Mucosa of descending colon (tissue), 3 donors: Measurements from ENCODE around the gene STEAP1B. TPM values are rescaled to one million over a fixed set of nuclear protein-coding genes. Genes with fewer than 3 reads are reported as not detected.

Experiments used
- ATAC-seq: fragments of 200-7000 bp; cut with Tn5 transposase; one replicate; pipeline ENCODE4 v1.9.1; 2020; ENCODE audit warnings: mild to moderate bottlenecking, moderate library complexity
- DNase-seq, 3 donors: peaks; one replicate each; pipeline ENCODE4 v3.0.0-alpha.2; 2020
- H3K36me3 ChIP-seq: fragments of 200-600 bp; one replicate; pipeline ENCODE4 v1.8.0; 2021; ENCODE audit warnings: low read depth, mild to moderate bottlenecking
- H3K4me1 ChIP-seq: fragments of 200-600 bp; one replicate; pipeline ENCODE4 v1.8.0; 2021; ENCODE audit warnings: low read depth, mild to moderate bottlenecking
- H3K4me3 ChIP-seq: fragments of 200-600 bp; one replicate; pipeline ENCODE4 v1.8.0; 2021; ENCODE audit warnings: mild to moderate bottlenecking
- H3K9me3 ChIP-seq: fragments of 200-600 bp; one replicate; pipeline ENCODE4 v1.8.0; 2021; ENCODE audit warnings: mild to moderate bottlenecking
- CTCF ChIP-seq: fragments of 200-600 bp; IDR thresholded peaks from one replicate; pipeline ENCODE4 v1.8.0; 2022; ENCODE audit warnings: antibody characterized with exemption, mild to moderate bottlenecking
- intact Hi-C, 2 donors: fragments of 100-400 bp; cut with DNase I in 1 of 2; cut with micrococcal nuclease in 1 of 2; formaldehyde crosslinking; loops; one replicate each; pipeline versions ENCODE4 v1.11.0 to v1.11.1; 2022; cut with DNase I, micrococcal nuclease
- total RNA-seq, 3 donors: library from RNA; stranded (reverse); fragmentation: NEBNext Ultra II Directional in 2 of 3; extraction: Animal tissue kit (Norgen Biotek cat#: 25700) in 2 of 3; gene quantifications; one replicate each; pipeline versions ENCODE4 v1.2.1 to v1.2.4, GENCODE V29; 2021 to 2023
- donor health status: DM: no; HTN: no; CAD: no; lungs with moderate emphysema.
- donor health status: DM: no; HTN: no; CAD: no.
- donor health status: DM: no; HTN: yes; CAD: no.

The STEAP1B gene
- total RNA-seq, 3 donors from 2014 or later, result 0.77 to 1.0 TPM; not detected in 1

DNA sequence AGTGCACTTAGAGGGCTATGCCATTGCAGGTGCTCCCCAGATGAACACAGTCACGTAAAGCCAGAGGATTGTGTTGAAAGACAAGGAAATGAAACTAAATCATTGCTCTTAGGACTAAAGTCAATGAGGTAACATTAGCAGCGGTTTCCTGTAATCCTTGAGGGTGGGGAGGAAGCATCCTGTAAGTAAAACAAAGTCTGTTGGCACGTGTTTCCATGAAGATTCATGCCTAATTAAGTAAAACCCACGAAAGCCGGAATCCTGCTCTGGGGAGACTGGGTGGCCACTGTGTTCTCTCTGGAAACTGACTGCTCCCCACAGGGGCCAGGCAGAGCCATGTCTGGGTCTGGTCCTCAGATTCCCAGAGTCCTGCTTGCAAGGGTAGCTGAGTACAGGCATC lies 18.3 kb downstream of the STEAP1B start:
- DNase-seq (no peak), ATAC-seq (peak; percentile 81)
- Histone ChIP-seq H3K4me1 (peaks cover 5% of the 10 kb centered on the region), H3K4me3 (no peak overlapping the region), H3K9me3 (no peaks in the 10 kb centered on the region), H3K36me3 (no peaks in the 10 kb centered on the region)
- intact Hi-C loops, result no loop called here
- no peak for TF ChIP-seq CTCF

DNA sequence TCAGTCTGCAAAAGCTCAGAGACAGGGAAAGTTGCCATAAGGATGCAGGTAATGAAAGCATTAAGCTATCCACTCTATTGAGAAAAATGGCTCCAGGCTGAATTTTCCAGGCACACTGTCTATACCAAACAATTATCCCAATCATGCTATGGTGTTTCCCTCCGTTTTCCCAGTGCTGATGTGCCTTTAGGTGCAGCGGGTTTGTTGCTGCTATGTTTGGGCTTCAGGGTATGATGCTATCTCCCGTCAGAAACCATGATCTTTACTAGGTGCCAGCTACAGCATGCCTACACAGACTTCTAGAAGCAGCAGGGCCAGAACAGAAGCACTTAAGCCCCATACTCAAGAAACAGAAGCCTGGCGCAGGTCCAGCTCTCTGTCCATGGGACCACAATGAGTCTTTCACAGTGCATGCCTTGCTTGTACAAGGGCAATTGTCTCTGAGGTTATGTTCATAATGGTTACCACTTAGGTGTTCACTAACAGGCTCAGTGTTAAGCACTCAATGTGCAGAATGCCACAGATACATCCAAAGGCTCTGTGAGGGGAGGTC lies 19.4 kb downstream of the STEAP1B start:
- peaks cover 5% of the 10 kb centered on the region for H3K4me1 ChIP-seq
- no peak for ATAC-seq
- no peaks in the 10 kb centered on the region for H3K36me3 ChIP-seq
- no peak for DNase-seq
- H3K9me3 ChIP-seq, result no peaks in the 10 kb centered on the region
- no peak overlapping the region for H3K4me3 ChIP-seq
- TF ChIP-seq CTCF, result no peak
- intact Hi-C loops, result no loop called here

DNA sequence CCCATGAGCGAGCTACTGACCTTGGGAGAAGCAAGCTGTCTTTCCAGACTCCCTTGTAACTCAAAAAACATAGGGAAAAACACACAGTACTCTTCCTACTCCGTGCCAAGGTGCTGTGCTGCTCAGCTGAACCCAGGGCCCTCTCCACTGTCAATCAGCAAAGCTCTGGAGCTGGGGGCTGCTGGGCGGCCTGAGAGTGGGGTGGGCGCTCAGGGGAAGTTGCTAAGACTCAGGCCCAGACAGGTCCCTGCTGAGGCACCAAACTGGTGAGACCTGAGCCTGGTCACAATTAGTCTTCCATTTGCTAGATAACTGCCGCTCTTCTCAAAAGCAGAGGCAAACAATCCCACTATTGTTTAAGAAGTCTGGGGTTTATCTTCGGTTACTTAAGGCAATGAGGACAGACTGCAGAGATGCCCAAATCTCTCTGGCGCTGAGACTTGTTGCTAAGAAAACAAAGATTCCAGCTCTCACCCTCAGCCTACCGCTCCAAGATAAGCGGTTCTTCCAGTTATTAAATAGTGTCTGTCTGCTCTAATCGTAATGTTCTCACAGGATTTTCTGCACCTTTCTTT lies 22.0 kb downstream of the STEAP1B start:
- no peaks in the 10 kb centered on the region for H3K9me3 ChIP-seq
- no peaks in the 10 kb centered on the region for H3K36me3 ChIP-seq
- peaks cover 5% of the 10 kb centered on the region for H3K4me1 ChIP-seq
- no peak overlapping the region for H3K4me3 ChIP-seq
- ATAC-seq (no peak), DNase-seq (no peak)
- no peak for TF ChIP-seq CTCF
- intact Hi-C loops, result no loop called here

GRCh38 chr7:22477262-22477661 lies 22.7 kb downstream of the STEAP1B start:
- no peak for TF ChIP-seq CTCF

DNA sequence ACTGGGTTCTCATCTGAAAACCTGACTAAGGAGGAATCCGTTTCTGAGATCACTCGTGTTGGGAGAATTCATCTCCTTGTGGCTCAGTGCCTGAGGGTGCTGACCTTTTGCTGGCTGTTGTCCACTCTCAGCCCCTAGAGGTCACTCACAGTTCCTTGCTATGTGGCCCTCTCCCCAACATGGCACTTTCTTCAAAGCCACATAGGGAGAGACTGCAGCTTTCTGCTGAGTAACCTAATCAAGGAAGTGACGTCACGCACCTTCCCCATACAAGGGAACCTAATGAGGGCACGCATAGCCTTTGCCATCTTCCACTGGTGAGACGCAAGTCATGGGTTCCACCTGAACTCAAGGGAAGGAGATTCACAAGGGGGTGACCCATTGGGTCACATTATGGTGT lies 23.2 kb downstream of the STEAP1B start:
- Histone ChIP-seq H3K36me3 (no peaks in the 10 kb centered on the region), H3K9me3 (no peaks in the 10 kb centered on the region), H3K4me3 (no peak overlapping the region), H3K4me1 (peaks cover 5% of the 10 kb centered on the region)
- DNase-seq (no peak), ATAC-seq (no peak)
- no peak for TF ChIP-seq CTCF
- intact Hi-C loops, result no loop called here

More at GRCh38 chr7:22477262-22477661, 22.7 kb downstream of the STEAP1B start:
- no peaks in the 10 kb centered on the region for H3K9me3 ChIP-seq
- intact Hi-C loops, result no loop called here
- DNase-seq (no peak), ATAC-seq (no peak)
- H3K4me1 ChIP-seq, result peaks cover 5% of the 10 kb centered on the region
- no peak overlapping the region for H3K4me3 ChIP-seq
- H3K36me3 ChIP-seq, result no peaks in the 10 kb centered on the region
